ENCODE measurements around the gene ANO1.

ANO1 gene

DNA sequence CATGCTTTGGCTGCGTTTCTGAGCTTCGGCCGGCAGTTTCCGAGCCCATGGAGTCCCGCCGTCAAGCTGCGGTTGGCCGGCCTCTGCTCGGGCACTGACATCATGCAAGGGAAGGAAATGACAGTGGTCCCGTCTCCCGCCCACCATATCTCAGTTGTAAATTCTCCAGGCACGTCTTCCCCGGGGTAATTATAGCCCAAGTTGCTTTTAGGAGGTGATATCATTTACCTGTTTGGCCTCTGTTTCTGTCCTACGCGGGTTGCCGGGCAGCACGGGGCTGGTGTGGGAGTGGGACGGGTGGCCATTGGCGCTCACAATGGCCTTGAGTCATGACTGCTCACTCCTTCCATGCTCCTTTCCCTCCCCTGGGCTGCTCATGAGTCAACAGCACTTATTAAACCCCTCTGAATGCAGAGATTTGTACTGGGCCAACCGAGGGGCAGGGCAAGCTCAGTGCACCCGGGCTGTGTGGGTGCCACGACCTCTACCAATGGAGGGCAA lies 4.2 kb upstream of the ANO1 start:
- no peaks in the 10 kb centered on the region for H3K36me3 ChIP-seq (ENCODE audit: insufficient read depth)
- H3K4me1 ChIP-seq (ENCODE audit: low read depth, poor library complexity, severe bottlenecking) = no peaks in the 10 kb centered on the region
- peaks cover 12% of the 10 kb centered on the region for H3K27me3 ChIP-seq (ENCODE audit: insufficient read depth, low read depth)
- no peak overlapping the region for H3K9ac ChIP-seq
- no peaks in the 10 kb centered on the region for H4K20me1 ChIP-seq (ENCODE audit: insufficient read depth)
- no peaks in the 10 kb centered on the region for H3K79me2 ChIP-seq (ENCODE audit: insufficient read depth, low read depth)
- no peak overlapping the region for H2AFZ ChIP-seq (ENCODE audit: low read depth)
- no peak overlapping the region for H3K27ac ChIP-seq
- TF ChIP-seq, protein P1, sequence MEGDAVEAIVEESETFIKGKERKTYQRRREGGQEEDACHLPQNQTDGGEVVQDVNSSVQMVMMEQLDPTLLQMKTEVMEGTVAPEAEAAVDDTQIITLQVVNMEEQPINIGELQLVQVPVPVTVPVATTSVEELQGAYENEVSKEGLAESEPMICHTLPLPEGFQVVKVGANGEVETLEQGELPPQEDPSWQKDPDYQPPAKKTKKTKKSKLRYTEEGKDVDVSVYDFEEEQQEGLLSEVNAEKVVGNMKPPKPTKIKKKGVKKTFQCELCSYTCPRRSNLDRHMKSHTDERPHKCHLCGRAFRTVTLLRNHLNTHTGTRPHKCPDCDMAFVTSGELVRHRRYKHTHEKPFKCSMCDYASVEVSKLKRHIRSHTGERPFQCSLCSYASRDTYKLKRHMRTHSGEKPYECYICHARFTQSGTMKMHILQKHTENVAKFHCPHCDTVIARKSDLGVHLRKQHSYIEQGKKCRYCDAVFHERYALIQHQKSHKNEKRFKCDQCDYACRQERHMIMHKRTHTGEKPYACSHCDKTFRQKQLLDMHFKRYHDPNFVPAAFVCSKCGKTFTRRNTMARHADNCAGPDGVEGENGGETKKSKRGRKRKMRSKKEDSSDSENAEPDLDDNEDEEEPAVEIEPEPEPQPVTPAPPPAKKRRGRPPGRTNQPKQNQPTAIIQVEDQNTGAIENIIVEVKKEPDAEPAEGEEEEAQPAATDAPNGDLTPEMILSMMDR (conservative IDR thresholded peaks at IDR 0.05; ENCODE audit: low read depth, low read length) = no peak
- H3K4me2 ChIP-seq = no peak overlapping the region
- H3K4me3 ChIP-seq (IDR thresholded peaks at IDR 0.05; ENCODE audit: insufficient read depth, low read depth, low read length) = no peak overlapping the region

DNA sequence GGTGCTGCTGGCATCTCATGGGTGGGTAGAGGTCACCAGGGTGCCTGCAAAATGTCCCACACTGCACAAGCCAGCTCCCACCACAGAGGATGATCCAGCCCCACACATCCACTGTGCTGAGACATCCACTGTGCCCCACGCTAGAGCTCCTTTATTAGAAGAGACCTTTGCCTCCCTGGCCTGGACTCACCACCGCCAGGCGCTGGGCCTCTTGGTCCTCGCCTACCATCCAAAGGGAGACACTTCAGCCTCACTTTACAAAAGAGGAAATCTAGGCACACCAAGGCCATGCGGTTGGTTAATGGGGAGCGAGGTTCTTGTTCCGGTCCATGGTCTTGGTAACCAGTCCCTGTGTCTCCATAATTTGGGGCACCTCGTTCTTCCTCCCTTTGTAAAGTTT lies 3.4 kb upstream of the ANO1 start:
- H3K9ac ChIP-seq = no peak overlapping the region
- TF ChIP-seq, protein P1 (conservative IDR thresholded peaks at IDR 0.05; ENCODE audit: low read depth, low read length) = no peak
- H3K27me3 ChIP-seq (ENCODE audit: insufficient read depth, low read depth) = peaks cover 9% of the 10 kb centered on the region
- no peak overlapping the region for H3K27ac ChIP-seq
- H3K36me3 ChIP-seq (ENCODE audit: insufficient read depth) = no peaks in the 10 kb centered on the region
- no peaks in the 10 kb centered on the region for H4K20me1 ChIP-seq (ENCODE audit: insufficient read depth)
- H2AFZ ChIP-seq (ENCODE audit: low read depth) = no peak overlapping the region
- H3K79me2 ChIP-seq (ENCODE audit: insufficient read depth, low read depth) = no peaks in the 10 kb centered on the region
- no peak overlapping the region for H3K4me2 ChIP-seq
- H3K4me1 ChIP-seq (ENCODE audit: low read depth, poor library complexity, severe bottlenecking) = no peaks in the 10 kb centered on the region
- H3K4me3 ChIP-seq (IDR thresholded peaks at IDR 0.05; ENCODE audit: insufficient read depth, low read depth, low read length) = no peak overlapping the region

DNA sequence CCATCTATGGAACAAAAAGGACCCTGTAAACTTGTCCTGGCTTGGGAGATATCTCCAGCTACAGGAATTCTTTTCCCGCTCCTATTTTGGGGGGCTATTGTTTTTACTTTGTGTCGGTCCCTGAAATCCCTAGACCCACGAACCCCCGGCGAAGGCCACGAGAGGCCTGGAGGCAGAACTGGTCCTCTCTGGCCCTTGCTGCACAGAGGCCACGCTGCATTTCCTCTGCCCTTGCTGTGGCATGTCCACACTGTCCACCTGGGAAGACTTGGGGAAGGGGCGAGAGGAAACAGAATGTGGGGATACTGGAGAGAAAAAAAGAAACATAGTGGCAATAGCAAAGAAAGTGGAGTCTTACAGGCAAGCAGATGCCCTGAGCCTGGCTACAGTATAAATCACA lies 2.3 kb upstream of the ANO1 start:
- Histone ChIP-seq H3K27me3 (ENCODE audit: insufficient read depth, low read depth) (peaks cover 6% of the 10 kb centered on the region), H3K9ac (no peak overlapping the region), H3K4me2 (no peak overlapping the region), H3K27ac (no peak overlapping the region), H3K4me1 (ENCODE audit: low read depth, poor library complexity, severe bottlenecking) (no peaks in the 10 kb centered on the region), H4K20me1 (ENCODE audit: insufficient read depth) (no peaks in the 10 kb centered on the region), H3K4me3 (IDR thresholded peaks at IDR 0.05; ENCODE audit: insufficient read depth, low read depth, low read length) (no peak overlapping the region), H3K36me3 (ENCODE audit: insufficient read depth) (no peaks in the 10 kb centered on the region), H3K79me2 (ENCODE audit: insufficient read depth, low read depth) (no peaks in the 10 kb centered on the region), H2AFZ (ENCODE audit: low read depth) (no peak overlapping the region)
- TF ChIP-seq, protein P1 (conservative IDR thresholded peaks at IDR 0.05; ENCODE audit: low read depth, low read length) = no peak

DNA sequence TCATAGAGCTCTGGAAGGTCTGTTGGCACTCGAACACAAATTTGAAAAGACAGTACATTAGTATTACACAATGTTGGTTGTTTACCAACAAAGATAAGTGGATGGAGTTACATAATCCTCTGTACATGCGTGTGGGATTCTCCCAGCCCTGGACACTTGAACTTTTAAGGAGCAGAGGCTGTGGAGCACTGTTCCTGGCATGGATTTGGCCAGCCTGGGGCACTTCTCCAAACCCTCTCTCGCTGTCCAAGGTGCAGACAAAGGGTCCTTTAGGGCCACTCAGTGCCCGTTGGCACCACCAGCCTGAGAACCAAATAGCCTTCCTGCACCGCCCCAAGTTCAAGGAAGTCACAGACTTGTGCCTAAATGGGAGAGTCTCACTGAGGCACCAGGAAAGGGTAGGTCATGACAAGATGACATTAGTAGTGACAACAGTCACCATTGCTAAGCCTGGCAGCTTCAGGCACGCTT lies 1.6 kb upstream of the ANO1 start:
- TF ChIP-seq, protein P1 (conservative IDR thresholded peaks at IDR 0.05; ENCODE audit: low read depth, low read length) = no peak
- Histone ChIP-seq H3K36me3 (ENCODE audit: insufficient read depth) (no peaks in the 10 kb centered on the region), H3K9ac (no peak overlapping the region), H3K27ac (no peak overlapping the region), H3K4me3 (IDR thresholded peaks at IDR 0.05; ENCODE audit: insufficient read depth, low read depth, low read length) (no peak overlapping the region), H3K27me3 (ENCODE audit: insufficient read depth, low read depth) (peaks cover 8% of the 10 kb centered on the region; the same call in 1 of the 2 replicates), H3K4me2 (no peak overlapping the region), H4K20me1 (ENCODE audit: insufficient read depth) (no peaks in the 10 kb centered on the region), H3K4me1 (ENCODE audit: low read depth, poor library complexity, severe bottlenecking) (no peaks in the 10 kb centered on the region), H2AFZ (ENCODE audit: low read depth) (no peak overlapping the region), H3K79me2 (ENCODE audit: insufficient read depth, low read depth) (no peaks in the 10 kb centered on the region)

Measured in KMS-11 (cell line).